Thyroid gland (tissue), 4 donors: ENCODE measurements around the gene HSPA14.

ENCODE experiments used
- POLR2A ChIP-seq, 2 donors: fragments of 450-650 bp; IDR thresholded peaks; one replicate each; pipeline ENCODE4 v1.6.1; 2017; ENCODE audit warnings: antibody characterized with exemption in 2 of 2, mild to moderate bottlenecking in 2 of 2, moderate library complexity in 1 of 2
- TF ChIP-seq, protein P1 (sequence below), 6 experiments: fragments of 200-600 bp in 3 of 6; fragments of 450-650 bp in 3 of 6; sonication (generic) in 3 of 6; IDR thresholded peaks; one replicate each; pipeline ENCODE4 v1.5.1; 2016 to 2019; ENCODE audit warnings: antibody characterized with exemption in 6 of 6, mild to moderate bottlenecking in 2 of 6, inconsistent platforms in 1 of 6, moderate library complexity in 1 of 6

DNA sequence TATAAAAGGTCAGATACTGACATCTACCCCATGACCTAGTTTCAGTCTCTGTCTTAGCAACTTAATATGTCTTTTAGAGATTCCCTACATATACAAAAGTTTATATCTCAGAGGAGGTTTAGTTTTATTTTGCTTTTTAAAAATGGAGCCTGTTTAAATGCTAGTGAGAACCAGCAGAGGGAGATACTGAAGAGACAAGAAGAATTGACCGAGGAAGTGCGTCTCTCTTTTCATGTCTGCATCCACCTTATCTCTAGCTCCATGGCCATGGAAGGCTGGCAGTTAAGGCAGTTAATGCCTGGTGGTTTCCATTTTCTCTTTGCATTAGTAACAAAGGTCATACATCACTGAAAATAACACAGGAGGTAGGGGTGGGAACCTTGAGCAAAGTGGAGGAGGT is 51.2 kb downstream of the HSPA14 start:
- no peak for TF ChIP-seq POLR2A (IDR thresholded peaks at IDR 0.05)
- TF ChIP-seq, protein P1, sequence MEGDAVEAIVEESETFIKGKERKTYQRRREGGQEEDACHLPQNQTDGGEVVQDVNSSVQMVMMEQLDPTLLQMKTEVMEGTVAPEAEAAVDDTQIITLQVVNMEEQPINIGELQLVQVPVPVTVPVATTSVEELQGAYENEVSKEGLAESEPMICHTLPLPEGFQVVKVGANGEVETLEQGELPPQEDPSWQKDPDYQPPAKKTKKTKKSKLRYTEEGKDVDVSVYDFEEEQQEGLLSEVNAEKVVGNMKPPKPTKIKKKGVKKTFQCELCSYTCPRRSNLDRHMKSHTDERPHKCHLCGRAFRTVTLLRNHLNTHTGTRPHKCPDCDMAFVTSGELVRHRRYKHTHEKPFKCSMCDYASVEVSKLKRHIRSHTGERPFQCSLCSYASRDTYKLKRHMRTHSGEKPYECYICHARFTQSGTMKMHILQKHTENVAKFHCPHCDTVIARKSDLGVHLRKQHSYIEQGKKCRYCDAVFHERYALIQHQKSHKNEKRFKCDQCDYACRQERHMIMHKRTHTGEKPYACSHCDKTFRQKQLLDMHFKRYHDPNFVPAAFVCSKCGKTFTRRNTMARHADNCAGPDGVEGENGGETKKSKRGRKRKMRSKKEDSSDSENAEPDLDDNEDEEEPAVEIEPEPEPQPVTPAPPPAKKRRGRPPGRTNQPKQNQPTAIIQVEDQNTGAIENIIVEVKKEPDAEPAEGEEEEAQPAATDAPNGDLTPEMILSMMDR (IDR thresholded peaks at IDR 0.05): peak in 1 of 6 experiments; percentile 23
